ENCODE measurements around the gene TNN. TPM values are rescaled to one million over a fixed set of nuclear protein-coding genes. Genes with fewer than 3 reads are reported as not detected.
A peak's percentile ranks its signal among the peaks of the same experiment; 100 is the strongest.

The TNN gene
- total and polyA plus RNA-seq, 4 experiments from 2014 or later, result not detected

DNA sequence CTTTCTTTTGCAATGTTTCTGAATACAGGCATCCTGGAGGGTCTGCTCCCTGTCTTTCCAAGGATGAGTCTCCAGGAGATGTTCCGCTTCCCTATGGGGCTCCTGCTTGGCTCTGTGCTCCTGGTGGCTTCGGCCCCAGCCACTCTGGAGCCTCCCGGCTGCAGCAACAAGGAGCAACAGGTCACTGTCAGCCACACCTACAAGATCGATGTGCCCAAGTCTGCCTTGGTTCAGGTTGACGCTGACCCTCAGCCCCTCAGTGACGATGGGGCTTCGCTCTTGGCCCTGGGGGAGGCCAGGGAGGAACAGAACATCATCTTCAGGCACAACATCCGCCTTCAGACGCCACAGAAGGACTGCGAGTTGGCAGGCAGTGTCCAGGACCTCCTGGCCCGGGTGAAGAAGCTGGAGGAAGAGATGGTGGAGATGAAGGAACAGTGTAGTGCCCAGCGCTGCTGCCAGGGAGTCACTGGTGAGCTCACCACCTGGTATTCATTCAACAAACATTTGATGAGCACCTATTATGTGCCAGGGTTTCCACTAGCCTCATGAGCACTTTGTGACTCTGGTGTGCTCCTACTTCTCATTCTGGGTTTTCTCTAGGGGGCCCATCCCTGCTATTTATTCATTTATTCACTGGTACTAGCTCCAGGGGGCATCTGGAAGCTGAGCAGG is 9.9 kb downstream of the TNN start:
- H3K4me3 Mint-ChIP-seq, result no peak overlapping the region
- H3K4me1 Mint-ChIP-seq, result peaks cover 1 to 9% (median 4%) of the 10 kb centered on the region in 4 donors
- no peaks in the 10 kb centered on the region for H3K36me3 Mint-ChIP-seq
- Histone ChIP-seq H3K4me1 (ENCODE audit: insufficient read depth, low read length) (peaks cover 1% of the 10 kb centered on the region), H3K36me3 (ENCODE audit: insufficient read depth, low read length) (no peaks in the 10 kb centered on the region), H3K27me3 (ENCODE audit: insufficient read depth, low read length) (no peaks in the 10 kb centered on the region), H3K4me3 (ENCODE audit: low read length in 2 of 2) (no peak overlapping the region), H3K27ac (ENCODE audit: low read depth, low read length) (no peak overlapping the region), H3K9me3 (ENCODE audit: control insufficient read depth in 1 of 2, low read length in 2 of 2) (no peaks in the 10 kb centered on the region)
- H3K27ac Mint-ChIP-seq, result no peak overlapping the region
- intact Hi-C loops (cut with micrococcal nuclease), result no loop called here
- peaks cover 11 to 17% of the 10 kb centered on the region in 2 donors for H3K27me3 Mint-ChIP-seq
- no peak for DNase-seq
- ChIA-PET CTCF (ENCODE audit: partially characterized antibody) (interaction anchor here (1.1 kb wide), 1 partner anchor 17 kb away, joined by 3 read pairs; no protein-coding TSS in a partner anchor), POLR2A (ENCODE audit: partially characterized antibody) (no interaction called here)
- no peaks in the 10 kb centered on the region for H3K9me3 Mint-ChIP-seq

DNA sequence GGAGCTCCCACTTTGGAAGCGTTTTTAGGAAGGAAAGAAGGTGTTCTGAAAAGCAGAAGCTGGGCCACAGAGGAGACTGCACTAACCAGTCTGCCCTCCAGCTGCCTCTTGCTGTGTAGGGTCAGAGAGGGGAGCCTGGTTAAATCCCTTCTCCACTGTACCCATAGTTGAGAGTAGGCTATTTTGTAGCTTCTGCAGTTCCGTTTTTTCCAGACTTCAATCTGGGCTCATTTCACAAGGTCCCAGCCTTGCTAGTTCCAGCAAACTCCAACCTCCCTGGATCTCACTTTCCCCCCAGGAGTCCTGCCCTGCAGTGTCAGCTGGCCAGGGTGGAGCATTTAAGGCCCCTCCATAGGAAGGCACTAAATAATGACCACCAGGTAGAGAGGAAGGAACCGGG is 11.0 kb downstream of the TNN start:
- CTCF ChIA-PET (ENCODE audit: partially characterized antibody), result no interaction called here
- Histone ChIP-seq H3K27ac (ENCODE audit: low read depth, low read length) (no peak overlapping the region), H3K4me3 (ENCODE audit: low read length in 2 of 2) (no peak overlapping the region), H3K27me3 (ENCODE audit: insufficient read depth, low read length) (no peaks in the 10 kb centered on the region), H3K4me1 (ENCODE audit: insufficient read depth, low read length) (no peaks in the 10 kb centered on the region), H3K9me3 (ENCODE audit: control insufficient read depth in 1 of 2, low read length in 2 of 2) (no peaks in the 10 kb centered on the region), H3K36me3 (ENCODE audit: insufficient read depth, low read length) (no peaks in the 10 kb centered on the region)
- no peaks in the 10 kb centered on the region for H3K36me3 Mint-ChIP-seq
- H3K9me3 Mint-ChIP-seq, result no peaks in the 10 kb centered on the region
- DNase-seq, result no peak
- no peaks in the 10 kb centered on the region for H3K4me1 Mint-ChIP-seq
- H3K27ac Mint-ChIP-seq, result no peak overlapping the region
- intact Hi-C loops (cut with micrococcal nuclease), result no loop called here
- no peak overlapping the region for H3K4me3 Mint-ChIP-seq
- H3K27me3 Mint-ChIP-seq, result peaks cover 11 to 13% of the 10 kb centered on the region in 2 donors
- POLR2A ChIA-PET (ENCODE audit: partially characterized antibody), result no interaction called here

GRCh38 chr1:175079338-175079737 is 11.7 kb downstream of the TNN start:
- POLR2A ChIA-PET (ENCODE audit: partially characterized antibody), result no interaction called here
- CTCF ChIA-PET (ENCODE audit: partially characterized antibody), result no interaction called here
- DNase-seq, result no peak
- no peaks in the 10 kb centered on the region for H3K9me3 ChIP-seq (ENCODE audit: control insufficient read depth in 1 of 2, low read length in 2 of 2)
- Mint-ChIP-seq H3K36me3 (no peaks in the 10 kb centered on the region), H3K27ac (no peak overlapping the region), H3K4me3 (no peak overlapping the region), H3K27me3 (peaks cover 10 to 13% of the 10 kb centered on the region in 2 donors), H3K9me3 (no peaks in the 10 kb centered on the region), H3K4me1 (no peaks in the 10 kb centered on the region)
- intact Hi-C loops (cut with micrococcal nuclease), result no loop called here
- H3K4me1 ChIP-seq (ENCODE audit: insufficient read depth, low read length), result no peaks in the 10 kb centered on the region
- H3K36me3 ChIP-seq (ENCODE audit: insufficient read depth, low read length), result no peaks in the 10 kb centered on the region
- H3K27ac ChIP-seq (ENCODE audit: low read depth, low read length), result no peak overlapping the region
- no peaks in the 10 kb centered on the region for H3K27me3 ChIP-seq (ENCODE audit: insufficient read depth, low read length)
- no peak overlapping the region for H3K4me3 ChIP-seq (ENCODE audit: low read length in 2 of 2)

- H3K4me1 ChIP-seq (ENCODE audit: insufficient read depth, low read length), result no peaks in the 10 kb centered on the region
- Mint-ChIP-seq H3K4me1 (no peaks in the 10 kb centered on the region), H3K9me3 (no peaks in the 10 kb centered on the region), H3K27ac (peak overlapping the region in 1 of 7 donors; percentile 38), H3K4me3 (no peak overlapping the region), H3K36me3 (no peaks in the 10 kb centered on the region), H3K27me3 (peaks cover 8 to 9% of the 10 kb centered on the region in 2 donors)
- POLR2A ChIA-PET (ENCODE audit: partially characterized antibody), result no interaction called here
- no peaks in the 10 kb centered on the region for H3K9me3 ChIP-seq (ENCODE audit: control insufficient read depth in 1 of 2, low read length in 2 of 2)
- H3K27me3 ChIP-seq (ENCODE audit: insufficient read depth, low read length), result no peaks in the 10 kb centered on the region
- H3K4me3 ChIP-seq (ENCODE audit: low read length in 2 of 2), result no peak overlapping the region
- no peaks in the 10 kb centered on the region for H3K36me3 ChIP-seq (ENCODE audit: insufficient read depth, low read length)
- DNase-seq, result no peak
- H3K27ac ChIP-seq (ENCODE audit: low read depth, low read length), result no peak overlapping the region
- CTCF ChIA-PET (ENCODE audit: partially characterized antibody), result no interaction called here
- intact Hi-C loops (cut with micrococcal nuclease), result no loop called here
Observed at GRCh38 chr1:175080030-175080429, 12.4 kb downstream of the TNN start.

- H3K4me3 ChIP-seq (ENCODE audit: low read length in 2 of 2), result no peak overlapping the region
- no peaks in the 10 kb centered on the region for H3K36me3 ChIP-seq (ENCODE audit: insufficient read depth, low read length)
- no peak overlapping the region for H3K27ac Mint-ChIP-seq
- H3K4me1 ChIP-seq (ENCODE audit: insufficient read depth, low read length), result no peaks in the 10 kb centered on the region
- CTCF ChIA-PET (ENCODE audit: partially characterized antibody), result no interaction called here
- POLR2A ChIA-PET (ENCODE audit: partially characterized antibody), result no interaction called here
- H3K9me3 Mint-ChIP-seq, result no peaks in the 10 kb centered on the region
- intact Hi-C loops (cut with micrococcal nuclease), result no loop called here
- no peak overlapping the region for H3K27ac ChIP-seq (ENCODE audit: low read depth, low read length)
- H3K9me3 ChIP-seq (ENCODE audit: control insufficient read depth in 1 of 2, low read length in 2 of 2), result no peaks in the 10 kb centered on the region
- no peaks in the 10 kb centered on the region for H3K4me1 Mint-ChIP-seq
- H3K27me3 ChIP-seq (ENCODE audit: insufficient read depth, low read length), result no peaks in the 10 kb centered on the region
- no peaks in the 10 kb centered on the region for H3K36me3 Mint-ChIP-seq
- no peak overlapping the region for H3K4me3 Mint-ChIP-seq
- peaks cover 8 to 9% of the 10 kb centered on the region in 2 donors for H3K27me3 Mint-ChIP-seq
- no peak for DNase-seq
Observed at GRCh38 chr1:175081983-175082382, 14.3 kb downstream of the TNN start.

DNA sequence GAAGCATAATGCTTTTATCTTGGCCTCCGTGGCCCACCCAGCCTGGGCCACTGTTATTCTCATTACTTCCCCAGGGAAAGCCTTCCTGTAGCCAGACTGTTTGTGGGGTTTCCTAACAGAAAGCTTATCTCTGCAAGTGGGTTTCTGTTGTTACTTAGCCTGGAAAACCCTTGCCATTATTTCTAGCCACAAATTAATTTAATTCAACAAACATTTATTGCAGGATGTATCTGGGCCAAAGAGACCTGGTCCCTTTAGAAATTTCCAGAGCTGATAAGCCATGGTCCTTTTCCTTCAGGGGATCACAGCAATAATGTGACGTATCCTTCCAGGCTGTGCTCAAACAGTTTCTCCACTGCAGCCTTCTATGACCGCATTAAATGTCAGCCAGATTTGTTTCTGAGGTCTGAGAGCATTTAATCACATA is 20.9 kb downstream of the TNN start:
- no peaks in the 10 kb centered on the region for H3K36me3 ChIP-seq (ENCODE audit: insufficient read depth, low read length)
- Mint-ChIP-seq H3K4me1 (no peaks in the 10 kb centered on the region), H3K27ac (no peak overlapping the region), H3K4me3 (no peak overlapping the region), H3K9me3 (no peaks in the 10 kb centered on the region), H3K36me3 (no peaks in the 10 kb centered on the region), H3K27me3 (peaks cover 1 to 2% of the 10 kb centered on the region in 2 donors)
- no peaks in the 10 kb centered on the region for H3K9me3 ChIP-seq (ENCODE audit: control insufficient read depth in 1 of 2, low read length in 2 of 2)
- no peaks in the 10 kb centered on the region for H3K27me3 ChIP-seq (ENCODE audit: insufficient read depth, low read length)
- no peak for DNase-seq
- intact Hi-C loops (cut with micrococcal nuclease), result no loop called here
- H3K4me1 ChIP-seq (ENCODE audit: insufficient read depth, low read length), result no peaks in the 10 kb centered on the region
- H3K27ac ChIP-seq (ENCODE audit: low read depth, low read length), result no peak overlapping the region
- ChIA-PET CTCF (ENCODE audit: partially characterized antibody) (no interaction called here), POLR2A (ENCODE audit: partially characterized antibody) (no interaction called here)
- no peak overlapping the region for H3K4me3 ChIP-seq (ENCODE audit: low read length in 2 of 2)

- DNase-seq, result no peak
- Mint-ChIP-seq H3K4me3 (no peak overlapping the region), H3K27ac (no peak overlapping the region), H3K36me3 (no peaks in the 10 kb centered on the region), H3K4me1 (no peaks in the 10 kb centered on the region), H3K9me3 (no peaks in the 10 kb centered on the region), H3K27me3 (peaks cover 1 to 2% of the 10 kb centered on the region in 2 donors)
- ChIA-PET CTCF (ENCODE audit: partially characterized antibody) (no interaction called here), POLR2A (ENCODE audit: partially characterized antibody) (no interaction called here)
- no peak overlapping the region for H3K27ac ChIP-seq (ENCODE audit: low read depth, low read length)
- no peaks in the 10 kb centered on the region for H3K9me3 ChIP-seq (ENCODE audit: control insufficient read depth in 1 of 2, low read length in 2 of 2)
- H3K36me3 ChIP-seq (ENCODE audit: insufficient read depth, low read length), result no peaks in the 10 kb centered on the region
- H3K27me3 ChIP-seq (ENCODE audit: insufficient read depth, low read length), result no peaks in the 10 kb centered on the region
- intact Hi-C loops (cut with micrococcal nuclease), result no loop called here
- no peak overlapping the region for H3K4me3 ChIP-seq (ENCODE audit: low read length in 2 of 2)
- H3K4me1 ChIP-seq (ENCODE audit: insufficient read depth, low read length), result no peaks in the 10 kb centered on the region
Observed at GRCh38 chr1:175089136-175089718, 21.6 kb downstream of the TNN start.
